Measurements from ENCODE around the gene TMEM18.

GRCh38 chr2:675051-675450 is 2.2 kb downstream of the TMEM18 start:
- TF ChIP-seq CTCF (IDR thresholded peaks at IDR 0.05; ENCODE audit: poor library complexity) (no peak), EZH2 (IDR thresholded peaks at IDR 0.05; ENCODE audit: borderline replicate concordance) (no peak), EZH2phosphoT487 (IDR thresholded peaks at IDR 0.05; ENCODE audit: low read depth, severe bottlenecking, unreplicated experiment) (no peak)

All from hepatocyte (in vitro differentiated cells).